ENCODE measurements around the gene OGFOD2. TPM values are rescaled to one million over a fixed set of nuclear protein-coding genes. Genes with fewer than 3 reads are reported as not detected.

OGFOD2 gene
- total and polyA plus RNA-seq, 9 of the 15 experiments (the other 6 are each of a cell fraction or from before 2014, with no cell fraction given) = 1.4 to 111 (median 18.5) TPM

- no peak for TF ChIP-seq THAP7 (CRISPR knock-in tag; IDR thresholded peaks at IDR 0.05)
- no peak for TF ChIP-seq MAFF (IDR thresholded peaks at IDR 0.05; ENCODE audit: low read length)
- TF ChIP-seq ETV5 (CRISPR knock-in tag; IDR thresholded peaks at IDR 0.05; ENCODE audit: low read depth) = no peak
- no peak for TF ChIP-seq ZNF609 (CRISPR knock-in tag; IDR thresholded peaks at IDR 0.05; ENCODE audit: borderline replicate concordance)
- no peak for TF ChIP-seq RFX5 (IDR thresholded peaks at IDR 0.05; ENCODE audit: low read depth, low read length)
- TF ChIP-seq ZNF436 (CRISPR knock-in tag; IDR thresholded peaks at IDR 0.05) = no peak
- no peak for TF ChIP-seq CXXC5 (CRISPR knock-in tag; IDR thresholded peaks at IDR 0.05)
- no peak for TF ChIP-seq KHSRP (IDR thresholded peaks at IDR 0.05)
- no peak for TF ChIP-seq ATF1 (CRISPR knock-in tag; IDR thresholded peaks at IDR 0.05)
- TF ChIP-seq ATF1 (tag; IDR thresholded peaks at IDR 0.05) = 0 out of 2 replicates have a peak, but pooled peaks have one; percentile 3
- TF ChIP-seq NCOA1 (IDR thresholded peaks at IDR 0.05; ENCODE audit: low read depth) = no peak
- TF ChIP-seq ZFP30 (CRISPR knock-in tag; IDR thresholded peaks at IDR 0.05; ENCODE audit: borderline replicate concordance) = no peak
- TF ChIP-seq ZKSCAN3 (CRISPR knock-in tag; IDR thresholded peaks at IDR 0.05) = no peak
- TF ChIP-seq, protein P1, sequence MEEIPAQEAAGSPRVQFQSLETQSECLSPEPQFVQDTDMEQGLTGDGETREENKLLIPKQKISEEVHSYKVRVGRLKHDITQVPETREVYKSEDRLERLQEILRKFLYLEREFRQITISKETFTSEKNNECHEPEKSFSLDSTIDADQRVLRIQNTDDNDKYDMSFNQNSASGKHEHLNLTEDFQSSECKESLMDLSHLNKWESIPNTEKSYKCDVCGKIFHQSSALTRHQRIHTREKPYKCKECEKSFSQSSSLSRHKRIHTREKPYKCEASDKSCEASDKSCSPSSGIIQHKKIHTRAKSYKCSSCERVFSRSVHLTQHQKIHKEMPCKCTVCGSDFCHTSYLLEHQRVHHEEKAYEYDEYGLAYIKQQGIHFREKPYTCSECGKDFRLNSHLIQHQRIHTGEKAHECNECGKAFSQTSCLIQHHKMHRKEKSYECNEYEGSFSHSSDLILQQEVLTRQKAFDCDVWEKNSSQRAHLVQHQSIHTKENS (CRISPR knock-in tag; IDR thresholded peaks at IDR 0.05) = no peak
- TF ChIP-seq, protein P2, sequence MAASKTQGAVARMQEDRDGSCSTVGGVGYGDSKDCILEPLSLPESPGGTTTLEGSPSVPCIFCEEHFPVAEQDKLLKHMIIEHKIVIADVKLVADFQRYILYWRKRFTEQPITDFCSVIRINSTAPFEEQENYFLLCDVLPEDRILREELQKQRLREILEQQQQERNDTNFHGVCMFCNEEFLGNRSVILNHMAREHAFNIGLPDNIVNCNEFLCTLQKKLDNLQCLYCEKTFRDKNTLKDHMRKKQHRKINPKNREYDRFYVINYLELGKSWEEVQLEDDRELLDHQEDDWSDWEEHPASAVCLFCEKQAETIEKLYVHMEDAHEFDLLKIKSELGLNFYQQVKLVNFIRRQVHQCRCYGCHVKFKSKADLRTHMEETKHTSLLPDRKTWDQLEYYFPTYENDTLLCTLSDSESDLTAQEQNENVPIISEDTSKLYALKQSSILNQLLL (CRISPR knock-in tag; IDR thresholded peaks at IDR 0.05; ENCODE audit: borderline replicate concordance) = no peak
- no peak for TF ChIP-seq CGGBP1 (CRISPR knock-in tag; IDR thresholded peaks at IDR 0.05)
- TF ChIP-seq FOXK1 (CRISPR knock-in tag; IDR thresholded peaks at IDR 0.05; ENCODE audit: borderline replicate concordance) = no peak
- TF ChIP-seq LCOR (CRISPR knock-in tag; IDR thresholded peaks at IDR 0.05) = 0 out of 2 replicates have a peak, but pooled peaks have one; percentile 13
- no peak for TF ChIP-seq NFATC3 (IDR thresholded peaks at IDR 0.05)
- TF ChIP-seq RFX1 (IDR thresholded peaks at IDR 0.05) = no peak
- TF ChIP-seq GABPB2 (CRISPR knock-in tag; conservative IDR thresholded peaks at IDR 0.05) = no peak
- TF ChIP-seq SRSF9 (IDR thresholded peaks at IDR 0.05; ENCODE audit: borderline replicate concordance, low read depth, low read length) = no peak
- TF ChIP-seq JUNB (CRISPR knock-in tag; conservative IDR thresholded peaks at IDR 0.05) = no peak
- TF ChIP-seq ZNF583 (CRISPR knock-in tag; IDR thresholded peaks at IDR 0.05) = no peak
- TF ChIP-seq RFX7 (CRISPR knock-in tag; IDR thresholded peaks at IDR 0.05) = no peak
These were observed 6.0 kb downstream of the OGFOD2 start (continued) for GRCh38 chr12:122981036-122981471.

Measured in K562 (cell line).